Peyer's patch (tissue), 4 donors: ENCODE measurements around the gene VNN1.

ENCODE experiments used
- POLR2A ChIP-seq, 2 donors: fragments of 450-650 bp; IDR thresholded peaks; one replicate each; pipeline ENCODE4 v1.5.1; 2017; ENCODE audit warnings: antibody characterized with exemption in 2 of 2, mild to moderate bottlenecking in 2 of 2, moderate library complexity in 2 of 2
- TF ChIP-seq, protein P1 (sequence below), 6 experiments: fragments of 450-650 bp in 4 of 6; fragments of 200-600 bp in 2 of 6; sonication (generic) in 1 of 6; IDR thresholded peaks; one replicate each; pipeline ENCODE4 v1.5.1; 2017 to 2019; ENCODE audit warnings: antibody characterized with exemption in 6 of 6, mild to moderate bottlenecking in 3 of 6, moderate library complexity in 1 of 6

DNA sequence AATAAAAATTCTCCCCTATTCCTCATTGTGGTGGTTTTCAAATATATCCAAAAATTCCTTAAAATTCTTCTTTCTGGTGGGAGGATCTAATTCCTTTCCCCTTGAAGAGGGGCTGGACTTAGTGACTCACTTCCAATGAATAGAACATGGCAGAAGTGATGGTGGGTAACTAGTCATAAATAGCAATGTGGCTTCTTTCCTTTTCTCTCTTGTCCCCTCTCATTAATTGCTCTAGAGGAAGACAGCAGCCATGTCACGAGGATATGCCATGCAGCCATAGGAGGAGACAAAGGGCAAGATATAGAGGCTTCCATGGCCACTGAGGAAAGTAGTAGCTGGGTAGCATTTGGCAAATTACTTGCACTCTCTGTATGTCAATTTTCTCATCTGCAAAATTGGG is 38.0 kb upstream of the VNN1 start:
- TF ChIP-seq, protein P1, sequence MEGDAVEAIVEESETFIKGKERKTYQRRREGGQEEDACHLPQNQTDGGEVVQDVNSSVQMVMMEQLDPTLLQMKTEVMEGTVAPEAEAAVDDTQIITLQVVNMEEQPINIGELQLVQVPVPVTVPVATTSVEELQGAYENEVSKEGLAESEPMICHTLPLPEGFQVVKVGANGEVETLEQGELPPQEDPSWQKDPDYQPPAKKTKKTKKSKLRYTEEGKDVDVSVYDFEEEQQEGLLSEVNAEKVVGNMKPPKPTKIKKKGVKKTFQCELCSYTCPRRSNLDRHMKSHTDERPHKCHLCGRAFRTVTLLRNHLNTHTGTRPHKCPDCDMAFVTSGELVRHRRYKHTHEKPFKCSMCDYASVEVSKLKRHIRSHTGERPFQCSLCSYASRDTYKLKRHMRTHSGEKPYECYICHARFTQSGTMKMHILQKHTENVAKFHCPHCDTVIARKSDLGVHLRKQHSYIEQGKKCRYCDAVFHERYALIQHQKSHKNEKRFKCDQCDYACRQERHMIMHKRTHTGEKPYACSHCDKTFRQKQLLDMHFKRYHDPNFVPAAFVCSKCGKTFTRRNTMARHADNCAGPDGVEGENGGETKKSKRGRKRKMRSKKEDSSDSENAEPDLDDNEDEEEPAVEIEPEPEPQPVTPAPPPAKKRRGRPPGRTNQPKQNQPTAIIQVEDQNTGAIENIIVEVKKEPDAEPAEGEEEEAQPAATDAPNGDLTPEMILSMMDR (IDR thresholded peaks at IDR 0.05), result no peak
- no peak for TF ChIP-seq POLR2A (IDR thresholded peaks at IDR 0.05)
